ENCODE measurements around the gene PLAC8.

- TF ChIP-seq CTCF (IDR thresholded peaks at IDR 0.05) (no peak), POLR2A (IDR thresholded peaks at IDR 0.05) (no peak), POLR2AphosphoS5 (IDR thresholded peaks at IDR 0.05) (no peak)
These were observed 4.9 kb downstream of the PLAC8 start for GRCh38 chr4:83109480-83110222.

Measured in upper lobe of left lung (tissue), 4 donors.